ENCODE measurements around the gene C19orf81. TPM values are rescaled to one million over a fixed set of nuclear protein-coding genes. Genes with fewer than 3 reads are reported as not detected.
A peak's percentile ranks its signal among the peaks of the same experiment; 100 is the strongest.
"Not testable (repeated sequence)": the region's sequence is repeated elsewhere in the genome, so short reads cannot be mapped to it uniquely, and the experiment has no call there.

The C19orf81 gene
- 0.65 TPM in 1 of 2 replicates, not detected in the other for total RNA-seq

DNA sequence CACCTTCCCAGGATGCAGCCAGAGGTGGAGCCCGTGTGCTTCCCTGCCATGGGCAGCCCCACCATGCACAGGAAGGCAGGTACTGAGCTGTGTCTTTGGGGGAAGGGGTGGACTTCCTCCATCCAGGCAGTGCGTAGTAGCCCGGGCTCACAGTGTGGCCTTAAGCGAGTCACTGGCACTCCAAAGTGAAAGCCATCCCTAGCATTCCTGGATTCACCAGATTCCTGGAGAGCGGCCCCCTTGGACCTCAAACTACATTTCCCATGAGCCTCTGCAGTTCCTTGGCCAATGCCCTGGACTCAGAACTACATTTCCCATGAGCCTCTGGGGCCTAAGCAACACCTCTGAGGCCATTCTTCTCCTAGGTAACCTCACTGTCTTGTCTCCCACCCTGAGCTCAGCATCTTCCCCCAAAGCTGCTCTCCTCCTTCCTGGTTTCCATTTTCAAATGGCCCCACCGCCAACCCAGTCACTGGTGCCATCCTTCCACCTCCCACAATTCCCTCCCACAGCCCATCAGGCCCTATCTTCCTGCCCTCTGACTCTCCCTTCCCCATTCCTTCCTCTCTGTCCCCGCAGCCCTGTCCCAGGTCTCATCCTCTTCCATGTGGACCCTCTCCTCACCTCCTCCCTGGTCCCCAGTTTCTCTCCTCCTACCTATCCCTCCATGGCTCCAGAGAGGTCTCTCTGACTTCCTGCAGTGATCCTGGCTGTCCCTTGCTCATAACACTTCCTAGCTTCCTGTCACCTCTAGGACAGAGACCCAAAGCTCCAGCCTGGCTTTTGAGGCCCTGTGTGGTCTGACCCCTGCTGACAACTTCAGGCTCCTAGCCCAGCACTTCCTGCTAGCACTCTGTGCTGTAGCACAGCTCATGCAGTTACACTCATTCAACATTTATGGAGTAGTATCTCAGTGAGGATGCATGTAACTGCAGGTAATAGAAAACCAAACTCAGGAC, at the start of gene C19orf81:
C19orf81 (plus strand) TSS at position 13 of the 959 bp plus-strand sequence; CDS start at position 13, 0 bp downstream.
- peak in 1 of 2 donors; percentile 13 for DNase-seq (ENCODE audit: low read depth in 2 of 2)

DNA sequence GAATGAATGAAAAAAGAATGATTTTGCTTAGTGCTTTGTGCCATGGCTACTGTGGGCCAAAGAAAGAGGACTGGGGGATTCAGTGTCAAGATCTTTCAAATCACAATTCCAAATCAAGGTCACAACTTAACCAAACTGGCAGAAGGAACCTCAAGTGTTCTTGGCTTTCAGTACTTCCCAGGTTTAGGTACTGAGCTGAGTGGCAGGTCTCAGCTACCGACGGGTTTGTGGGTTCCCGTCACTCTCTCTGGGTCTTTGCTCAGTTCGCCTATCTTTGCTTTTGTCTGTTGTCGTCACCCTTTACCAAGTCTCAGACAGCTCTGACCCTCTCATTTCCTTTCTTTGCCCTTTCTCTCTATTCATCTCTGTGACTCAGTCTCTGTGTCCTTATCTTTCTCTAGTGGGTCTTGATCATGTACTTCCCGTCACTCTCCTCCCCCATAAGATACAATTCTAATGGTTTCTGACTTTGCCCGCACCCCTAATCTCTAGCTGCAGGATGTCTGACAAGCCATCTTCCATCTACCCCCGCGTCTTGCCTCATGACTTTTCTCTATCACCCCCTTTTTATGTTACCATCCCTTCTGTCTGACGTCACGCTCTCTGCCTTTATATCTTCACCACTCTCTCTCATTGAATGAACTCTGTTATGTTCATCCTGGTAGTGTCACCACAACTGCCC, 47.7 kb upstream of the C19orf81 start:
- no peak for DNase-seq (ENCODE audit: low read depth in 2 of 2)

DNA sequence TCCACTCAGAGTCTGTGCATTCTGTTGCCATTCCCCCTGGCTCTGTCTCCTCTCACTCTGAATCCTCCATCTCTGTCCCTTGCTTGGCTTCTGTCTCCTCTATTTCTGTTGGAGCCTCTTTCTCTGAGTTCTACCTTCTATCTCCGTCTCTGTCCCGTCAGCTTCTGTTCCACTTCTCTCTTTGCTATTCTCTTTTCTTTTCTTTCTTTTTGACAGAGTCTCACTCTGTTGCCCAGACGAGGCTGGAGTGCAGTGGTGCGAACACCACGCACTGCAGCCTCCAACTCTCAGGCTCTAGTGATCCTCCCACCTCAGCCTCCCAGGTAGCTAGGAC, 47.2 kb upstream of the C19orf81 start:
- DNase-seq (ENCODE audit: low read depth in 2 of 2), result no peak

DNA sequence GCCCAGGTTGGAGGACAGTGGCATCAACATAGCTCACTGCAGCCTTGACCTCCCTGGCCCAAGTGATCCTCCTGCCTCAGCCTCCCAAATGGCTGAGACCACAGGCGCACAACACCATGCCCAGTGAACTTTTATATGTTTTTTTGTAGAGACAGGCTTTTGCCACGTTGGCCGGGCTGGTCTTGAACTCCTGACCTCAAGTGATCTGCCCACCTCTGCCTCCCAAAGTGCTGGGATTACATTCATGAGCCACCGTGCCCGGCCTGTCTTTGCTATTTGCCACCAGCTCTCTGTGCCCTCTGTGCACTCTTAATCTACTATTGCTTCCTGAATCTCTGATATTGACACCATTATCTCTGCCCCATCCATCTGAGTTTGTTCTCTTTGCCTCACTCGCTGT, 46.7 kb upstream of the C19orf81 start:
- no peak for DNase-seq (ENCODE audit: low read depth in 2 of 2)

DNA sequence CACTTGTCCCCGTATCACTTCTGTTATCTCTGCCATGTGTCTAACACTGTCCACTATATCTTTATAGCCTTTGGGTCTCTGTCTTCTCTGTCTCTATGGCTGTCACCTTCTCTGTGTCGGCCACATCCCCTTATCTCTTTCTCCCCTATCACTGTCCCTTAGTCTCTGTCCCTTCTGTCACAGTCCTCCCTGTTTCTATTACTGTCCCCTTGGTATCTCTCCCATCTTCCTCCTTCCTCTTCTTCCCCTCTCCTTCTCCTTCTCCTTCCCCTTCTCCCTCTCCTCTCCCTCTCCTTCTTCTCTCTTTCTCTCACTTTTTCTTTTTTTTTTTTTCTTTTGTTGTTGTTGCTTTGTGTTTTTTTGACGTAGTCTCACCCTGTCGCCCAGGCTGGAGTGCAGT, 46.3 kb upstream of the C19orf81 start:
- no peak for DNase-seq (ENCODE audit: low read depth in 2 of 2)

DNA sequence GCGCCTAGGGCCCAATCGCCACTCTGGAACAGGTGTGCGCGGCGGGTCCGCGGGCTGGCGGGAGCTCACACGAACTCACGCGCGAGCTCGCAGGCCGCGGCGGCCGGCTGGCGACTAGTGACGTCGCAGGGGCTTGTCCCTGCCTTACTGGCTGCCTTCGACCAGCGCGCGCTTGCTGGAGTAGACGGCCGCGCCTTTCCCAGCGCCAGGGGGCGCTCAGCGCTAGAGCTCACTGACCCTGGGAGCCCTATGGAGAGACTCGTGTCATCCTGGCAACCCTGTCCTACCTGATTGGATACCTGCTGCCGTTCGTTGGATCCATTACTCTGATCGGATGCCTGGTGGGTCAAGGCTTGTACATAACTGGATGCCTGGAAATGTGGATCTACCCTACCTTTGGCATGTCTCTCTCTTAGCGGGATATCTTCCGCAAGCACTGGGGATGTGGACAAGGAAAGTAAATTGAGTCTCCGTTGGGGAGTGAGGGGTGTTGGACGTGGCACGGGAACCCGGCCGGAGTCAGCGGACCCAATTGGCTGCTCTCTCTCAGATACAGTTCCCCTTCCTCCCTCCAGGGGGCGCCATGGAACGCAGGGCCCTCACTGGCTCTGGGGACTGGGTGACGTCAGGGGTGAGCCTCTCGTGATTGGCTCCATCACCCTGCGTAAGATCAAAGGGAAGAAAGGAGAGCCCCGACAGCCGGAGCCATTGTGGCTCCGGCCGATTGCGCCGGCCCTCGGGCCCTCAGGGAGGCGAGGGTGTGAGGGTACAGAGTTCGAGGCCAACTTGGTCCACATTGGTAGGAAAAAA, 44.8 kb upstream of the C19orf81 start:
- DNase-seq (ENCODE audit: low read depth in 2 of 2), result not testable (repeated sequence)

DNA sequence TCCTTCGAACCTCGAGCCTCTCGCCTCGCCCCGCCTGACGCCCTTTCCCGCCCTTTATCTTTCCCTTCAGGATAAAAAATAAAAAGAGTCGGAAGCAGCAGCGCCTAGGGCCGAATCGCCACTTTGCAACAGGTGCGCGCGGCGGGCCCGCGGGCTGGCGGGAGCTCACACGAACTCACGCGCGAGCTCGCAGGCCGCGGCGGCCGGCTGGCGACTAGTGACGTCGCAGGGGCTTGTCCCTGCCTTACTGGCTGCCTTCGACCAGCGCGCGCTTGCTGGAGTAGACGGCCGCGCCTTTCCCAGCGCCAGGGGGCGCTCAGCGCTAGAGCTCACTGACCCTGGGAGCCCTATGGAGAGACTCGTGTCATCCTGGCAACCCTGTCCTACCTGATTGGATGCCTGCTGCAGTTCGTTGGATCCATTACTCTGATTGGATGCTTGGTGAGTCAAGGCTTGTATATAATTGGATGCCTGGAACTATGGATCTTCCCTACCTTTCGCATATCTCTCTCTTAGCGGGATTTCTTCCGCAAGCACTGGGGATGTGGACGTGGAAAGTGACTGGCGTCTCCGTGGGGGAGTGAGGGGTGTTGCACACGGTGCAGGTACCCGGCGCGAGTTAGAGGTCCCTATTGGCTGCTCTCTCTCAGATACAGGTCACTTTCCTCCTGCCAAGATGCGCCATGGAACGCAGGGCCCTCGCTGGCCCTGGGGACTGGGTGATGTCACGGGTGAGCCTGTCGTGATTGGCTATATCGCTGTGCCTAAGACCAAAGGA, 43.0 kb upstream of the C19orf81 start:
- DNase-seq (ENCODE audit: low read depth in 2 of 2), result not testable (repeated sequence)

DNA sequence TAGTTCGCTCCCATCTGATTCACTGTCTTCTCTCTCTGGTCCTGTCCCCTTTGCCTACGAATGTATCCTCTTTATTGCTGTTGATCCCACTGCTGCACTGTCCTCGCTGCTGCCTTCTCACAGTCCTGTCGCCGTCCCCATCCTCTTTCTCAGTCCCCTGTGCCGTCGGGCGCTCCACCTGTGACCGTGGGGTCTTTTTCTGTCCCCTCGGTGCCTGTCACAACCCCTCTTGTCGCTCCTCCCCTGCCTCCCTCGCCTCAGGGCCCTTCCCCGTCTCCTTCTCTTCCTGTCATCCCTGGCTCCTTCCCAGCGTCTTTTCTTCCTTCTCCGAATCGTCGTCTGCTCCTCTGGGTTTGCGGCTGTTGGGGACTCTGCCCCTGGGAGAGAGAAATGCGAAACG, 41.9 kb upstream of the C19orf81 start:
- DNase-seq (ENCODE audit: low read depth in 2 of 2), result no peak

DNA sequence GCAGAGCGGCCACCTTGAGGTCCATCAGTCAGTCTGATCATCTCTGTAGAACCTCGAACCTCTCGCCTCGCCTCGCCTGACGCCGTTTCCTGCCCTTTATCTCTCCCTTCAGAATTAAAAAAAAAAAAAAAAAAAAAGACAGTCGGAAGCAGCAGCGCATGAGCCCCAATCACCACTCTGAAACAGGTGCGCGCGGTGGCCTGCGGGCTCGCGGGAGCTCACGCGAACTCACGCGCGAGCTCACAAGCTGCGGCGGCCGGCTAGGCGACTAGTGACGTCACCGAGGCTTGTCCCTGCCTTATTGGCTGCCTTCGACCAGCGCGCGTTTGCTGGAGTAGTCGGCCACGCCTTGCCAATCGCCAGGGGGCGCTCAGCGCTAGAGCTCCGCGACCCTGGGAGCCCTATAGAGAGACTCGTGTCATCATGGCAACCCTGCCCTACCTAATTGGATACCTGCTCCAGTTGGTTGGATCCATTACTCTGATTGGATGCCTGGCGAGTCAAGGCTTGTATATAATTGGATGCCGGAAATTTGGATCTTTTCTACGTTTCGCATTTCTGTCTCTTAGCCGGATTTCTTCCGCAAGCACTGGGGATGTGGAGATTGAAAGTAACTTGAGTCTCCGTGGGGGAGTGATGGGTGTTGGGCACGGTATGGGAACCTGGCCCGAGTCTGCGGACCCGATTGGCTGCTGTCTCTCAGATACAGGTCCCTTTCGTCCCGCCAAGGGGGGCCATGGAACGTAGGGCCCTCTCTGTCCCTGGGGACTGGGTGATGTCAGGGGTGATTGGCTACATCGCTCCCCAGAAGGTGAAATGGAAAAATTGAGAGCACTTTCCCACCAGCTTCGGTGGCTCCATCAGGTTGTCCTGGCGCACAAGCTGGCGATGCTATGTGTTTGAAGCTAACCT, 41.1 kb upstream of the C19orf81 start:
- peak; percentile 90 to 92 for DNase-seq (ENCODE audit: low read depth in 2 of 2)

DNA sequence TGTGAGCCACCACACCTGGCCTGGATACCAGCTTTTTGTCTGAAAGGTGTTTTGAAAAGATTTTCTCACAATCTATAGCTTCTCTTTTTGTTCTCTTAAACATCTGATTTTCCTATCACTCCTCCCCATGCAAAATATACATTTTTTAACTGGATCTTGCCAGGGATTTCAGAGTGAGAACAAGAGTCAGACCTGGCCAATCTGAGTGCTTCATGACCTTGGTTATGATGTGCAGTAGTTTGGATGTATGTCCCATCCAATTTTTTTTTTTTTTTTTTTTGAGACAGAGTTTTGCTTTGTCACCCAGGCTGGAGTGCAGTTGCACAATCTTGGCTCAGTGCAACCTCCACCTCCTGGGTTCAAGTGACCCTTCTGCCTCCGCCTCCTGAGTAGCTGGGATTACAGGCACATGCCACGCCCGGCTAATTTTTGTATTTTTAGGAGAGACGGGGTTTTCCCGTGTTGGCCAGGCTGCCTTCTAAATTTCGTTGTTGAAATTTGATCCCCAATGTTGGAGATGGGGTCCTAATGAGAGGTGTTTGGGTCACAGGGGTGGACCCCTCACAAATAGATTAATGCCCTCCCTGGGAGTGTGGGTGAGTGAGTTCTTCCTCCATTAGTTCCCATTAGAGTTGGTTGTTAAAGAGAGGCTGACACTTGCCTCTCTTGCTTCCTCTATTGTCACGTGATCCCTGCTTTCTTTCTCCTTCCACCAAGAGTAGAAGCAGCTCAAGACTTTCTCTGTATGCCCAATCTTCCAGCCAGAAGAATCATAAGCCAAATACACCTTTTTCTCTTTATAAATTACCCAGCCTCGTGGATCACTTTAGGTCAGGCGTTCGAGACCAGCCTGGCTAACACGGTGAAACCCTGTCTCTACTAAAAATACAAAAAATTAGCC, 36.5 kb upstream of the C19orf81 start:
- DNase-seq (ENCODE audit: low read depth in 2 of 2), result not testable (repeated sequence)

DNA sequence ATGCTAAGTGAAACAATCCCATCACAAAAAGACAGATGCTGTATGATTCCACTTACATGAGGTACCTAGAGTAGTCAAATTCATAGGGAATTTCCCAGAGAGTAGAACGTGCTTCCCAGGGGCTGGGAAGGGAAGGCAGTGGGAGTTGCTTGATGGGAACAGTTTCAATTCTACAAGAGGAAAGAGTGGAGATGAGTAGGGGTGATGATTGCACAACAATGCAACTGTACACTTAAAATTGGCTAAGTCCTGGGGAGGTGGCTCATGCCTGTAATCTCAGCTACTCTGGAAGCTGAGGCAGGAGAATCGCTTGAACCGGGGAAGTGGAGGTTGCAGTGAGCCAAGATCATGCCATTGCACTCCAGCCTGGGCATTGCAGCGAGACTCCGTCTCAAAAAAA, 30.9 kb upstream of the C19orf81 start:
- DNase-seq (ENCODE audit: low read depth in 2 of 2), result not testable (repeated sequence)

DNA sequence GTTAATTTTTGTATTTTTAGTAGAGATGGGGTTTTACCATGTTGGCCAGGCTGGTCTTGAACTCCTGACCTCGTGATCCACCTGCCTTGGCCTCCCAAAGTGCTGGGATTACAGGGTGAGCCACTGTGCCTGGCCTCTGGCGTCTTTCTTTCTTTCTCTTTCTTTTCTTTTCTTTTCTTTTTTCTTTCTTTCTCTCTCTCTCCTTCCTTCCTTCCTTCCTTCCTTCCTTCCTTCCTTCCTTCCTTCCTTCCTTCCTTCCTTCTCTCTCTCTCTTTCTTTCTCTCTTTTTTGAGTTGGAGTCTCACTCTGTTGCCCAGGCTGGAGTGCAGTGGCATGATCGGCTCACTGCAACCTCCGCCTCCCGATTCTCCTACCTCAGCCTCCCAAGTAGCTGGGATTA, 30.1 kb upstream of the C19orf81 start:
- not testable (repeated sequence) for DNase-seq (ENCODE audit: low read depth in 2 of 2)

DNA sequence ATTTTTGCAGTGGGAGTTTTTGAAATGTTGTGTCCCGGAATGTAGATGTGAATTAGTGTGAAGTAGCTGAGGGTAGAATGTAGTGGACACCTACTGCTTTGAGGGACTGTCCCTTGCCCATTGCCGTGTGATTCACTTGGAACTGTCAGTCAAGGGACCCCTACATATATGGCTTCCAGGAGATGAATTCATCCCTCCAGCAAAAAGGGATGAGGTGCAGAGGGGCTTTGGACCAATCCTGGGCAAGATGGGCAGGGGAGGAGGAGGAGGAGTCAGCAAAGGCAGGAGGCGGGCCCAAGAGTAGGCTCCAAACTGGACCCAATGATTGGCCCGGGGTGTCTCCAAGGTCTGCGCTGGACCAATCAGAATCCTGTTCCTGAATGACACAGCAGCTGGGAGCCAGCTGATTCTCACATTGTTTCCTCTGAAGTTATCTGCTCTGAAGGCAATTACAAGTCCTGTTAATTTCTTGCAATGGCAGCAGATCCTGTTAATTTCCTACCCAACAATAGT, 28.8 kb upstream of the C19orf81 start:
- not testable (repeated sequence) for DNase-seq (ENCODE audit: low read depth in 2 of 2)

DNA sequence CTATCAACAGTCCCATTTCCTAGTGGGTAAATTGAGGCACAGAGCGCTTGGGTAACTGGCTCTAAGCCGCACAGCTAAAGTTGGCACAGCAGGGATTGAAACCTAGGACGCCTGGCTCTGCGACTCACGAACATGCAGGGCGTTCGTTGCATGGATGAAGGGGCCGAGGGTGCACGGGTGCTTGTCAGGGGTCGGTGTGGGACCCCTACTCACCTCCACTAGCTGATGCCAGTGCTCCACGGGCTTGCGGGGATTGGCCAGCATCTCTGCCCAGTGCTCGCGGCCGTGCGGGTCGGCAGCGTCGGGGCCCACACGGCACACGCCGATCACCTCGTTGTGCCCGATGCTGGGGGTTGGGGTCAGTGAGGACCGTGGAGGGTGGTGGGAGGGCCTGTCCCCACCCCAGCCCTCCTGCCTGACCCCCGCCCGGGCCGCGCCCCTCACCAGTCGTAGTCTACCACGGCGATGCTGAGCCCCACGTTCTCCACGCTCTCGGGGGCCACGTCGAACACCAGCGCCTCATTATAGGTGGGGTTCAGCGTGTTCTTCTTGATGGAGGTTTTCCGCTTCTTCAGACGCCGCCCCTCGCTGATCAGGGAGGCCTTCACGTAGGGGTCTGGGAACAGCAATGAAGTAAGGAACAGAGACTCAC, 24.2 kb upstream of the C19orf81 start:
- DNase-seq (ENCODE audit: low read depth in 2 of 2), result no peak

DNA sequence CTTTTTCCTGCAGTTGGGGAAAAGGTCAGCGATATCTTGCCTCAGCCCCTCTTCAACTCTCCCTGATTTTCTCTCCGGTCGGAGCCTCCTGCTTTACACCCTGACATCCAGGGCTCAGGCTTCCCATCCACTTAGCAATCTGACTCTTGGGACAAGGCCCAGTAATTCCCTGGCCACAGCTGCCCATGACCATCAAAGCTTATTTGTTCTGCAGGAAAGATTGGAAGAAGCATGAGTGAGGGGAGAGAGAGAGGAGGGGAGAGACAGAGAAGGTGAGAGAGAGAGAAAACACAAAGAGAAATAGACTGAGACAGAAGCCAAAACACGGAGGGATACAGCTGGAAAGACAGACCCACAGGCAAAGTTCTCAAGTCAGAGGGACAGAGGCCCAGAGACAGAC, 23.2 kb upstream of the C19orf81 start:
- no peak for DNase-seq (ENCODE audit: low read depth in 2 of 2)

DNA sequence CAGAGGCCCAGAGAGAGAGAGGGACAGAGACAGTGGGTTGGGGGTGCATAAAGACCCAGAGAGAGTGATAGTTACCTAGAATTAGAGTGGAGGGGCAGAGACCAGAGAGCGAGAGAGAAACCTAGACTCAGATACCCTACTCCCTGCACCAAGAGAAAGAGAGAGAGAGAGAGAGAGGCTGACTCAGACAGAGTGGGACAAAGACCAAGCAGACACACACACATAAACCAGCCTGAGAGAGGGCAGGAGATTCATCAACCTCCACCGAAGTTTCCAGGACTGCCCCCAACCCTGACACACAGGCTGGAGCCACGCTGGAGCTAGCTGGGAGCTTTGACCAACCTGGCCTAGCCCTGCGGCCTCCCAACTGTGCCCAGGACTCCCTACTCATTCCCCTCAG, 22.4 kb upstream of the C19orf81 start:
- DNase-seq (ENCODE audit: low read depth in 2 of 2), result no peak

DNA sequence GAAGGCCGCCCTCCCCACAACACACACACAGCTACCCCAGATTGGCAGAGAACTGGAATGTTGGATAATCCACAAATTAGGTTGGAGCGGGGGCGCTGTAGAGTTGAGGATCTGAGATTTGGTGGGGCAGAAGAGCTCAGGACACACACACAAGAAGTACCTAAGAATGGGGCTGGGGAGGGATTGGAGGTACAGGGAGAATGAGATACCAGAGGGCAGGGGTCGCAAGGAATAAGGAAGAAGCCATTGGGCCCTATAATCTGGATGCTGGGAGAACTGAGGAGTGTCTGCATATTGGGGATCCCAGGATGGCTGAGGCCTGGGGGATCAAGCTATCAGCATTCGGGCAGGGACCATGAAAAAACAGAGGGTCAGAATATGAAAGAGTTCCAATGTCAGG, 21.1 kb upstream of the C19orf81 start:
- no peak for DNase-seq (ENCODE audit: low read depth in 2 of 2)

DNA sequence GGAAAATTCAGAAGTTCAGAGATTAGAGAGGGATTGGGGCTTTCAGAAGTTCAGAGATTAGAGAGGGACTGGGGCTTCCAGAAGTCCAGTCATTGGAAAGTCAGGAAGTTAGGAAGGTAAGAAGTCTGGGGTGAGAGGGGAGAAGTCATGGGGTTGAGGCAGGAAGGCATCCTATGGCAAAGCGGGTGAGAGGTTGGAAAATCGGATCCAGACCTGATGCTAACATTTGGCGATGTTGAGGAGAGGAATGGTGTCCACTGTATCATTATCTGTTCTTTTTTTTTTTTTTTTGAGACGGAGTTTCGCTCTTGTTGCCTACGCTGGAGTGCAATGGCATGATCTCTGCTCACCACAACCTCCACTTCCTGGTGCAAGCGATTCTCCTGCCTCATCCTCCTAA, 20.7 kb upstream of the C19orf81 start:
- no peak for DNase-seq (ENCODE audit: low read depth in 2 of 2)
